HK-2 (cell line): ENCODE measurements around the gene UAP1L1.

Experiments
- DNase-seq: peaks from one replicate; pipeline ENCODE4 v3.0.0-alpha.2; 2018; ENCODE audit not compliant: unreplicated experiment

The UAP1L1 gene

DNA sequence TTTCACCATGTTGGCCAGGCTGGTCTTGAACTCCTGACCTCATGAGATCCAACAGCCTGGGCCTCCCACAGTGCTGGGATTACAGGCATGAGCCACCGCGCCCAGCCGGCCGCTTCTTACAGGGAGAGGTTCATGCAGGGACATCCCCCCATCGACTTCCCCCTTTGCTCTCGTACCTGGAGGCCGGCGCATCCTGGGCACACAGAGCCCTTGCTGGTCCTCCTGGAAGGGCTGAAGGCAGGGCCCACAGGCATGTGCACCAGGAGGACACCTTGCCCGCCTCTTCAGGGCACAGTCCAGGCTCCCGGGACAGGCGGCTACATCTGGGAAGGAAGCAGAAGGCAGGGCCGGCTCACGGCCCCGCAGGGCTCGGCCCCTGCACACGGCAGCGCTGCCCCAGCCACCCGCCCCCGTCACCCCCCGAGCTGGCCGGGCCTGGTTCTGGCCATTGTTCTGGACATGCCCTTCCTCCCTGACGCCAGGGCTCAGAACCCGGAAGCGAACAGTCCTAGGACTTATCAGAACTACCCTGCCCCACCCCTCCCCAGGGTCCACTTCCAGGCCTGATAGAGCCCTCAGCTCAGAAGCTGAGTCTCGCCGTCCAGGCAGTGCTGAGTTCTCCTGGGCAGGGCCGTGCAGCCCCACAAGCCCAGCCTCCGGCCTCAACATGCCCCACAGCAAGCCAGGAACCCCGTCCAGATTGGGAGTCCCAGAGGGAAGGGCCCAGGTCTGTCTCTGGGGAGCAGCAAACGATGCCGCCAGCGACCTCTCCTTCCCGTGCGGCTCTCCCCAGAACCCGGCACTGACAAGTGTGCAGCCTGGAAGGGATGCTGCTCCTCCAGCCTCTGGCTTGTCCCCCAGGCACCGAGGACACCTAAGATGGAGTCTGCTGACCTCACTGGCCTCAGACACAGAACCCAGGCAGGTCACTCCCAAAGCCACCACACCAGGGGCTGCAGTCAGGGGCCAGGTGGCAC is 34.3 kb upstream of the UAP1L1 start:
- DNase-seq = no peak

DNA sequence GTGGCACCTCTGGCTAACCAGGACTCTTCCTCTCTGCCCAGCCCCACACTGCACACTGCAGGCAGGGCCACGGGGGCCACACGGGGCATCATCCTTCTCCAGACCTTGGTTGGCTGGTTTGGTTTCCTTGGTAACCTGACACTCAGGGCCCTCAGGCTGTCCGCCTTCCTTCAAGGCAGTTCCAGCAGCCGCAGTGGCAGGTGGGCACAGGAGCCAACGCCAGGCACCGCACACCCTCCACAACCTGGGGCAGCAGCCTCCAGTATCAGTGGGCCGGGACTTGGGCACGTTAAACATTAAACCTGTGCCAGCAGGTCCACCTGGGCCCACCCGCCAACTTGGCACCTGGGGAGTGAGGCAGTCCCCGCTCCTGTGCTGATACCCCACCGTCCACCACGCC is 33.3 kb upstream of the UAP1L1 start:
- DNase-seq = no peak

DNA sequence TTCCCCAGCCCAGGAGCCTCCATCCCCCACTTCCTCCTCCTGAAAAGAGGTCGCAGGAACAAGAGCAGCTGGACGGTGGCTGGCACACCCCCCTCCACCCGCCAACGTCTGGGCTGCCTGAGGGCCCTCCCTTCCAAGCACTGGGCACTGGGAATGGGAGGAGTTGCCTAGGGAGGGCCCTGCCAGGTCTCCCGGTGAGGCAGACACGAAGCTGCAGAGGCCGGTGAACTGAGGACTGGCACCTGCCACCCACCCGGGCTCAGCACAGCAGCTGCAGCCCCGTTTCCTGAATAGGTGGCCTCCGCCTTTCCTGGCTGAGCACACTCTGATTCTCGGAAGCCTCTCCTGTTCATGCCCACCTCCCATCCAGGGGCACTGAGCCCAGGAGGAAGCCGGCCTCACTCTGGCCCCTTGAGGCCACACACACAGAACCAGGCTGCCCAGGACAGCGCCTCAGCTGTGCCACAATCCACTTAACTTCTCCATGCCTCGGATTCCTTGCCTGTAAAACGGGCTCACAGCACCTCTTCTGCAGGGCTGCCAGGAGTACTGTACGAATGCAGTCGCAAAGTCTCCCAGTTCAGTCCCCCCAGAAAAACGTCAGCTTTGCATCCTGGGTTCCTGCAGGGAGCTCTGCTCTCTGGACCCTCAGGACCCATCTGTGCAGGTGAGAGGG is 32.7 kb upstream of the UAP1L1 start:
- DNase-seq = peak; percentile 40

DNA sequence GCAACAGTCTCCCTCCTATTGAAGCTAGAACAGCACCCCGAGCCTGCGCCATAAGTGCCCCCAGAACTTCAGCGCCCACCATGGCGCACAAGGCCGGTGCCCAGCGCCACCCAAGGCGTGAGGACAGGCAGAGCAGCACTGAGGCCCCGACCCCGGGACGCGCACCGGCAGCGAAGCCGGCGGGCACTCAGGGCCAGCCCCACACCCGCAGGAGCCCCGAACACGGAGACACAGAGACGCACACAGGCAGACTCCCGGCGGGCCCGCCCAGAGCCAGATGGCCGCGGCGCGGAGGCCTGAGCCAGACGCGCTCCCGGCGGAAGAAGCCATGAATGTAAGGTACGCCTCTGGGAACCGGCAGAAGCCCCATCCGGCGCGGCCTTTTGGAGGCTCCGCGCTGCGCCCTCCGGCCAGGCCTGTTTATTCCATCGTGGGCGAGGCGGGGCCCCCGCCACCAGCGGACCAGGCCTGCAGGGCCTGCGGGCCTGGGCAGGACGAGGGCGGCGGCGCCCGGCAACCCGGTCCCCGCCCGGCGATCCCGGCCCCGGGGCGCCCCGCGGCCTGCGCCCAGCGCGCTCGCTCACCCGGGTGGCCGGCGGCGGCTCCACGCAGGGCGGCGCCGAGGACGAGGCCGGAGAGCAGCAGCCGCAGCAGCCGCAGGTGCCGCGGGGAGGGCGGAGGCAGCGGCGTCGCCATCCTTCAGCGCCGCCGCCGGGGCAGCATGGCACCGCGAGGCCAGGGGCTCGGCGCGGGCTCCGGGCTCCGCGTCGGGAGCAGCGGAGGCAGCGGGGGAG is 31.8 kb upstream of the UAP1L1 start:
- DNase-seq = peak; percentile 60

DNA sequence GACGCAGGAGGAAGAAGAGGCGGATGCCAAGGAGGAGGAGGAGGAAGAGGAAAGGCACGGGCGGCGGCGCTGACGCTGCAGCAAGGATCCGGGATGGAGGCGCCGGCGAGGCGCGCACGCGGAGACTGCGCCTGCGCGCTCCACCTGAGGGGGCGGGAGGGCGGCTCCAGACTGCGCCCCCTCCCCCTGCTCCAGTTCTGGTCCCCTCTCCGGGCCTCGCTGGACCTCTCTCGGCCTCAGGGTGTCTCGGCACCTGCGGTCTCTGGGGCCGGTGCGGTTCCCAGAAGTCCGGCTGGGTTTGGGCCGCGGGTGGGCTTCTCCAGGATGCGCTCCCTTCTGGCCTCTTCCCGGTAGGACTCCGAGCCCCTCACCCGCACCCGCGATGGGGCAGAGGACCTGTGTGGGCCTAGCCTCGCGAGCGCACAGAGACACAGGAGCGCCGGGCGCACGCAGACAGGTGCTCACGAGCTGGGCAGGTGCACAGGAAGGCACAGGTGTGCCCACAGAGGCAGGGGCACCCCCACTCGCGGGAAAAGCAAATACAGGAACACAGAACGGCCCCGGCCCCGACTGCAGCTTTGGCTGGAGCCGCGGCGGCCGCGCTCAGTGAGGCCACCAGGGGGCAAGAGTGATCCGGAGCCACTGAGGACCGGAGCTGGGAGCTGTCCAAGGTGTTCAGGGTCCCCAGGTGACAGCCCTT is 31.1 kb upstream of the UAP1L1 start, which contains the start of gene NPDC1:
NPDC1 (minus strand) TSS at position 90 of the 700 bp plus-strand sequence. CDS start 188 bp downstream, outside the sequence.
- DNase-seq = peak; percentile 90

DNA sequence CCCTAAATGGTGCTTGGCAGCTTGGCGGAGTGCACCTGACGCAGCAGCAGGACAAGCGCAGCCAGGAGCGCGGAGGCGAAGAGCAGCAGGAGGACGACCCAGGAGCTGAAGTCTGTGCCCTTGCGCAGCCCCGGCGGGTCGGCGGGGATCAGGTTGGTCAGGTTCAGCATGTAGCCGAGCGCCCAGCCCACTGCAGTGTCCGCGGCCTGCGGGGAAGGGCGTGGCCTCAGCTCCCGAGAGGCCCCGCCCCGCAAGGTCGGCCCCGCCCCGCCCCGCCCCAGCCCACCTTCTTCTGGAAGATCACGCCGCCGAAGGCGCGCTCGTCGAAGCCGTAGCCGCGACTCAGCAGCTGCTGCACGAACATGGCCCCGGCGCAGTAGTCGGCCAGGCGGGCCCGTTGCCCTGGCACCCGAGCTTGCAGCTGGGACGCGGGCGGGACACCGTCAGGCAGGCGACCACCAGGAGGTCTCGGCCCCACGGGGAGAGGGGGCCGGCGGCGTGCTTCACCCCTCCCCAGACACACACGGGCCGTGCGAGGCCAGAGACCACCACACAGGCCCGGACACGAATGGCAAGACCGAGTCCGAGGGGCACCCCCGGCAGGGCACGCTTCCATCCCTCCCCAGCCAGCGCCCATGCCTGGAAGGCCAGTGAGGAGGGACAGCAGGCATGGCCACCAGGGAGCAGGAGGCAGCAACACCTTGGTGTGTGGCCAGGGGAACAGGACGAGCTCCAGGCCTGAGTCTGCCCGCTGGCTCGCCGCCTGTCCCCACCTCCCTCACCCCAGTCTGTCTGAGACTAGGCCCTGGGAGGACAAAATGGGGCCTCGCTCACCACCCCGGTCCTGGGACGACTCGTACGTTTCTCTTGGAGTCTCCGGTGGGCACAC is 28.4 kb upstream of the UAP1L1 start:
- no peak for DNase-seq

DNA sequence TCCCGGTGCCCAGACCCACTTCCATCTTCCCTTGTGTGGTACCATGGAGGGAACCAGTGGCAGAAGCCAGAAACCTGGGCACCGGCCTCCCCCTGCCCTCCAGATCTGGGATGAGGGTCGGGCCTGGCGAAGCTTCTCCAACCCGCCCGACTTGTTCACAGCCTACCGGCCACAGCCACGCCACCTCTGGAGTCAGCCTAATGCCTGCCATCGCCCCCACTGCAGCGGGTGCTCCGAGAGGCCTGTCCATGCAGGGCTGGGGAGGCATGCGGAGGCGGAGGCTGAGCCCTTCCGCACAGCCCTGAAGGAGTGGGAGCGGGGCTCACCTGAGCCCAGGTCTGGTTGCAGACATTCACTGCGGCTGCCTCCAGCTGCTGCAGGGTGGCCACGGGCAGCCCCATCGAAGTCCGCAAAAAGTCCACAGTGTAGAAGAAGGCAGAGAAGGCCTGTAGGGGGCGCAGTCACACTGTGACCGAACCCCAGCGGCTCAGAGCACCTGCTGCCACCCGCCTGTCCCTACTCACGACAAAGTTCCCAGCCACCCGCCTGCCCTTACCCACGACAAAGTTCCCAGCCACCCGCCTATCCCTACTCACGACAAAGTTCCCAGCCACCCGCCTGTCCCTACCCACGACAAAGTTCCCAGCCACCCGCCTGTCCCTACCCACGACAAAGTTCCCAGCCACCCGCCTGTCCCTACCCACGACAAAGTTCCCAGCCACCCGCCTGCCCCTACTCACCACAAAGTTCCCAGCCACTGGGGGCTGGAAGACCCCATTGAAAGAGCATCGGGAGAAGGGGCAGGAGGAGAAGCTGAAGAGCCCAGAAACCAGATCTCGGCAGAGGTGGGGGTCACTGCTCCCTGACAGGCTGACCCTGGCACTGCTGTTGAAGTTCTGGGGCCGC is 27.5 kb upstream of the UAP1L1 start:
- DNase-seq = peak; percentile 57

DNA sequence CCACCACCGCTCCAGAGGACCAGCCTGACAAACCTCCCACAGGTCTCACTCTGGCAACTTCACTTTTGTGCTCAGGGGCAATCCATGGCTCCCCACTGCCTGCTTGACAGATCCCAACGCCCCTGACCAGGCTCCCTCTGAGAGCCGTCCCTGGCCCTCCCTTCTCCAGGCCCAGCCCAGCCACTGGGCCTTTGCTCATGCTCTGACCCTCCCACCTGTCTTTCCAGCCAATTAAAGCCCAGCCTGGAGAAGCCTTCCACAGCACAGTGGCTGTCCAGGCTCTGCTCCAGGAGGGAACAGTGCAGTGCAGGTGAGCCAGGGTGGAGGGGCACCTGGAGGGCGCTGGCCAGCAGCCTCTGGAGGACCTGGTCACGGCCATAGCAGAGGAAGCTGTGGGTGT is 26.7 kb upstream of the UAP1L1 start:
- DNase-seq = no peak

DNA sequence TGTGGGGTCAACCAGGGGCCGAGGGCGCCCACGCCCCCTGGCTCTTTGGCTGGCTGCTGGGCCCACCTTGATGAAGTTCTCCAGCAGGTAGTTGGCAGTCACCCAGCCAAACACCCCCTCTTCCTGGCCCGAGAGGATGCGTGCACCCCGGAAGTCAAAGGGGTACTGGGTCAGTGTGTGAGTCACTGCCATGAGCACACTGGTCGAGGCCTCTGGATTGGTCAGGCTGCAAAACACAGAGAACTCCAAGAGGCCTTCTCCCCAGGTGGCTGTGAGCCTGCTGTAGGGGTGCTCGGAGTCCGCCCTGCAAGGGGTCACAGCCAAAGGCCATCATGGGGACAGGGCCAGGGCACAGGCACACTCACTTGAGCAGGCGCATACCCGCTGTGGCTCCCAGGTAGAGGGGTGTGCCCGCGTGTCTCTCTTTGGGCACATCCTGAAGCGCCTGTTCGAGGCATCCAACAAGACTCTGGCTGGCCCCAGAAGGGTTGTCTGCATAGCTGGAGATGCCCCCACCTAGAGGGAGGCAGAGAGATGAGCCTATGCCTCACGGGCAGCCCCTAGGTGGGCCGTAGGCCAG is 26.1 kb upstream of the UAP1L1 start:
- DNase-seq = no peak

DNA sequence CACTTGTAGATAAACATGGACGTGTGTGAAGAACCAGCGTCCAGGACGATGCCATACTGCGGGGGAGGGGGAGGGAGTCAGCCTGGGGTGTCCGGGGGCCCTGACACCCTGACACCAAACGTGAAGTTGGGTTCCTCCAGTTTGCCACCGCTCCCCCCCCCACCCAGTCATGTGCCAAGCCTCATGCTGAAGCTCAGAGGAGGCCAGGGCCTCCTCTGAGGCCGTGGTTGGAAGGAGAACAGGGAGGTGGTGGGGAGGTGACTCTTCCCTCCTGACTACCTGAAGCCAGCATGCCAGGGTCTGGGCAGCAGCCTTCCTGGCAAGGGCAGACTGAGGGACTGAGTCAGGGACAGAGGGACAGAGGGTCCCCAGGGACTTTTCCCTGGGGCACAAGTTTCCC is 25.0 kb upstream of the UAP1L1 start:
- DNase-seq = no peak

DNA sequence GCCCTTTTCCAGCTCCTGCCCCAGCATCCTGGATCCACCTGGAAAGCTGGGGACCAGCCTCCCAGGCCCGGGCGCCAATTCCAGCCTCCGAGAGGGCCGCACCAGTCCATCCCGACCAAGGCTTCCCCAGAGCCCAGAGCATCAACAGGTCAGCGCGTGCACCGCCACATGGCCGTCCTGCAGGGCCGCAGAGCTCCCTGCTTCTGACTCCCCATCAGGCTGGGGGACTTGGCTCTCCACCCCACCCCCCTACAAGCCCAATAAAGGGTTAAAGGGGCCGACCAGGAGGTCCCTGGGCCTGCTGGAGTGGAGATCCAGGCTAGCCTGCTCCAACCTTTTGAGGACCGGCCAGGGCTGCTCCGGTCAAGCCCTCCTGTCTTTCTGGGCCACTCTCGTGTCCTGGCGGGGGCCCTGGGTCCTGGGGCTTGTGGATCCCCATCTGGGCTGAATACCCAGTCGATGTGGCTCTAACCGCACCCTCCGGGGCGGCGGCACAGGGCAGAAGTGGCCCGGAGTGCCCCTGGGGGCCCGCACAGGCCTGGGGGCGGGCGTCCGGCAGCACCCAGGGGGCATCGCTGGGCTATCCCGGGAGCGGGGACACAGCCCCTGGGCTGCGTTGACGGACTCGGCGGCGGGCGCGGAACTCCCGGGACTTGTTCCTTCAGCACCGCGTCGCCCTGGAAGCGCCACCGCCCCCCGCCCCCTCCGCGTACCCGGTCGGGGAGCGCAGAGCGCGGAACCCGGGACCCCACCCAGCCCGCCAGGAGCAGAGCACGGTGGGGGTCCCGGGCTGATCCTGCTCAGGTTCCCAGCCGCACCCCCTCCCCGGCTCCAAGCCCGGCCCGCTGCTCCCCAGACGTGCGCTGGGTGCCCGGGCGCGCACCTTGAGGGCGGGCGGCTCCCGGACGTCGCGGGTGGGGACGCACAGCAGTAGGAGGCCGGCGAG is 24.0 kb upstream of the UAP1L1 start:
- DNase-seq = no peak

DNA sequence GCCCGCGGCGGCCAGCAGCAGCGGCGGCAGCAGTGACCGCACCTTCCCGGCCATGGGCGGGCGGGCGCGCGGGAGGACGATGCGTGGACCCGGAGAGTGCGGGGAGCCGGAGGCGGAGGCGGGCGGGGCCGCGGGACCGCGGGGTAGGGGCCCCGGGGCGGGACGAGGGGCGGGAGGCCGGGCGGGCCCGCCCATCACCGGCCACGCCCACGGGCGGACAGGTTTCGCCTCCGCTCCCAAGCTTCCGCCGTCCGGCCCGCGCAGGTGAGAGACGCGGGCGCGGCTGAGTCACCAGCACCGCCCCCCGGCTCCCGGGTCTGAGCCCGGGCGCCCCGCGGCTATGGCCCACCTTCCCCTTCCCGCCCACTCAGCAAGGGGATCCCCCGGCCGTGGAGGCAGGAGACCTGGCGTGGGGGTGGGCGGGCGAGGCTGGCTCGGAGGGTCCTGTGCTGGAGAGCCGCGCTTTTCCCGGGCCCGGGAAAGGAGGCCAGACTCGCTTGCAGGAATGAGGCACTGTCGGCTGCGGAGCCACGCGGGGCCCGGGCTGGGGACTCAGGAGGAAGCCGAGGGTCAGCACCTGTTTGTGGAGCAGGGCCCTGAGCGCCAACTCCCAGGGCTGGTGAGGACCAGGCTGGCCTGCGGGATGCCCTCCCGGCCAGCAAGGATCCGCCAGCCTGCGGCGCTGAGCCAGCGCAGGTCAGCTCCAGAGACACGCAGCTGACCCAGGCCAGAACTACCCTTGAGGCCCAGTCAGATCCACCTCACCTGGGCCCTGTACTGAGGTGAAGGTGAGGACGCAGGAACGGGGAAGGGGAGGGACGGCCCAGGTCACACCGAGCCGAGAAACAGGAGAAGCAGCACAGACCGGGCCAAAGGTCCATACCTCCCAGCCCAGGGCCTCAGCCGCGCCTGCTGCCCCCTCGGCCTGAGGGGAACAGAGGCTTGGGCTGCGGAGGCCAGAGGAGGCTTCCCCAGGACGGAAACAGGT is 23.1 kb upstream of the UAP1L1 start, which contains the start of gene ENTPD2:
ENTPD2 (minus strand) TSS at position 118 of the 988 bp plus-strand sequence; CDS start at position 54, 64 bp downstream.
- no peak for DNase-seq

DNA sequence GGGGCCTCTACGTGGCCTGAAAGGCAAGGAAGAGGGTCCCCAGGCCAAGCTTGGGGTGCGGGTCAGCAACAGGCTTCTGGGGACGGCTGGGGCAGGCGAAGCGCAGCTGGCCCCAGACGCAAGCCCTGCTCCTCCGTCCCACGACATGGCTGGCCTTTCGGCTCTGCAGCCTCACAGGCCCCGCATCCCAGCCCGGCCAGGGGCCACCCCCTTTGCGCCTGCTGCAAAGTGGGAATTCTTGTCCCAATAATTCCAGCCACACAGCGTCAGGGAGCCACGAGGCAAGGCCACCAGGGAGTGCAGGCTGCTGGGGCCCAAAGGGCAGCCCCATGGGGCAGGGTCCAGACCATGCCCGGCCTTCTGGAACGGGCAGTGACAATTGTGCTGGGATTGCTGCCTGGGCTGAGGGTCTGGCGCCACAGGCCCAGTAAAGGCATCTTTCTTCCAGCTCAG is 22.4 kb upstream of the UAP1L1 start:
- no peak for DNase-seq

DNA sequence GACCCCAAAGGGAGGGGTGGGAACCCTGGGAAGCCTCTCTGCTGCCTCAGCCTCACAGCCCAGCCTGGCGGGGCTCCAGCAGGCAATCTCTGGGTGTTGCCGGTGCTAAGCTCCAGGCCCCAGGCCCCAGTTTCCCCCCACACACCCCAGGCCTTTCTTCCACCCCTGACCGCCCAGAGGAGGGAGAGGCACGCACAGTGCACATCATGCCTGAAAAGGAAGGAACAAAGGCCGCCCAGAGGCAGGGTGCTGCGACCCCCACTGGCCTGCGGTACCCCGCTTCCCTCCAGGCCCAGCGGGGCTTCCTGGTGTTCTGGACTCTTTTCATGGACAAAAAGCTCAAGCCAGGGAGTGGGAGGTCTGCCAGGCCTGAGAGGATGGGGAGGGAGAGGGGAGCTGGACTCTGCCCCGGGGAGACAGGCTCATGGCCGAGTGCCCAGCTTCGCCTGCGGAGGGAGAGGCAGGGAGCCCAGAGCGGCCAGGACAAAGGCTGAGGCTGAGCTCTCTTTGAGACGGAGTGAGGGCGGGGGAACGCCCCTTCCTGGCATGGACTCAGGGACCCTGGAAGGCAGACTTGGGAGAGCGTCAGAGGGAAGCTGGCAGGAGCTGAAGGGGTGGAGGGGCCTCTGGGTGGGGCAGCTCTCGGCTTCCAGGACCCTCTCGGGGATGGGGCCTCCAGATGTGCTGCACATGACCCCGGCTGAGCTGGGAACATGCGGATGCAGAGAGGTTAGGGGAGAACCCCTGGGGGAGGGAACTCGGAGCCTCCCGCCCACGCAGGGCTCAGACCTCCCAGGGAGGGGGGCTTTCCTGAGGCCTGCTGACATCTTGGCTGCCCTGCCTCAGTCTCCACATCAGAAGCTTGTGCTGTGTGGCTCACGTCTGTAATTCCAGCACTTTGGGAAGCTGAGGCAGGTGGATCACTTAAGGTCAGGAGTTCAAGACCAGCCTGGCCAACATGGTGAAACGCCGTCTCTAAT is 21.6 kb upstream of the UAP1L1 start:
- no peak for DNase-seq

DNA sequence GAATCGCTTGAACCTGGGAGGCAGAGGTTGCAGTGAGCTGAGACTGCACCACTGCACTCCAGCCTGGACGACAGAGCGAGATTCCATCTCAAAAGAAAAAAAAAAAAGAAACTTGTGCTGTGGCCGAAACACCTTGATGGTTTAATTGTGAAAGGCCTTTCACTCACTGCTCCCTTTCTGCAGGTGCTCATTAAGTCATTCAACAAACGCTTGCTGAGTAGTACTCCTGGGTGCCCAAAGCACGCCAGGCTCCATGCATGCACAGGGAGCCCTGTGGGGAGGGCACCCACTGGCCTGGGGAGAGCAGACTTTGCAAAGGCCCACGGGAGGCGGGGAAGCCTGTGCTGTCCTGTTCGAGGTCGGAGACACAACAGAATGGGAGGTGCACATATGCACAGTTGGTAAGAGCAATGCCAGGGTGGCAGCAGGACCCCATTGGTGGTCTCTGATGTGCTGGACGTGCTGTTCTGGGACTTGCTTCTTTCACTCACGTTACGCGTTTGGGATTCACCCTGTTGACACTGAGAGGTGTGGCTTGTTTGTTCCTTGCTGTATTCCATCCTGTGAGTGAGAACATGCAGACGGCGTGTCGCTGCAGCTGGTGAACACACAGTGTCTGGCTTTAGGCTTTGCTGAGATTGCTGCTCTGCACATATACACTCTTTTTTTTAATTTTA is 20.4 kb upstream of the UAP1L1 start:
- DNase-seq = no peak
